Skeletal muscle cell (primary cell): ENCODE results near the gene HHIPL1.
"Not testable (repeated sequence)": the region's sequence is repeated elsewhere in the genome, so short reads cannot be mapped to it uniquely, and the experiment has no call there.

Experiments
- DNase-seq: peaks from one replicate; pipeline ENCODE4 v3.0.0-alpha.2; 2010; ENCODE audit warnings: low read depth
- H3K4me3 ChIP-seq: 2 replicates; pipeline ENCODE4 v1.5.1; 2011; ENCODE audit warnings: low read depth, mild to moderate bottlenecking, control low read depth, low read length, moderate library complexity

HHIPL1 gene

DNA sequence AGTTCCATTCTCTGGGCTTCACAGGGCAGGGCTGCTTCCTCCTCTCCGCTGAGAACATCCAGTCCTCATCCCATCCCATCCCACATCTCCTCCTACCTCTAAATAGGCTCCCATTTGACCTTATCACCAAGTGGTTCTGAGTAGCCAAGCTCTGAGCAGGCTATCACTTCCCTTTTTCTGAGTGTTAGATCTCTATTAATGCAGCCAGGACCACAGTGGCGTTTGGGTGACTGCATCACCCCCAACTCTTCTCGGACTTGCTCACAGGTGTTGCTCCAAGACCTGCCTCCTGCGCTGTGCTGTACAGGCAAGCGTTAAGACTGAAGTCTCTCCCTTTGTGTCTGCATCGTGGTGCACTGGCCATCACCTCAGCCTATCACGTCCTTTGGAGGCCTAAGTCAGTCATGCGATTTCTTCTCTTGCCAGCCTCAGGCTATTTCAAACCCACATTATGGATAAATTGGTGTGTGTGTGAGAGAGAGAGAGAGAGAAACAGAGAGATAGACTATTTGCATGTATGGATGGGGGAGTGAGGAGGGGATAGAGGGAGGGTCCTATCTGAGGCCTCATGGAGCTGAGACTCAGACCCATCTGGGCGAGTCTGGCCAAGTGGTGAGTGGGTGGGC is 12.4 kb upstream of the HHIPL1 start:
- no peak for DNase-seq
- no peak overlapping the region for H3K4me3 ChIP-seq

DNA sequence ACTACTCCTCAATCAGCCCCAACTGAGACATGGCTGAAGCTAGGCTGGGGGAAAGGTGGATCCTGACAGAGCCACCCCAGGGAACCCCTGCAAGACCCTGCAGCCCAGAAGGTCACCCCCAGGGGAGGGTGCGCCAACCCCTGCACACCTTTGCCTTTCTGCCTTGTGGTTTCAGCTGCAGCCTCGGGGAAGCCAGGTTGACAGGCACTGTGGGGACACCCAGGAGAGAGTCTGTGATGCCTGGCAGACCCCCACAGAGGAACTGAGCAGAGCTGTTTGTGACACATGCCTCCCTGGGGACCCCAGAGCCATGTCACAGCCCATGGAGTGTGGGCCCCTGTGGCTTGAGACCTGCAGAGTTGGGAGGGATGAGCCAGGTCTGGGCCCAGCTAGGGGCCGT is 11.8 kb upstream of the HHIPL1 start:
- no peak overlapping the region for H3K4me3 ChIP-seq
- DNase-seq, result no peak

DNA sequence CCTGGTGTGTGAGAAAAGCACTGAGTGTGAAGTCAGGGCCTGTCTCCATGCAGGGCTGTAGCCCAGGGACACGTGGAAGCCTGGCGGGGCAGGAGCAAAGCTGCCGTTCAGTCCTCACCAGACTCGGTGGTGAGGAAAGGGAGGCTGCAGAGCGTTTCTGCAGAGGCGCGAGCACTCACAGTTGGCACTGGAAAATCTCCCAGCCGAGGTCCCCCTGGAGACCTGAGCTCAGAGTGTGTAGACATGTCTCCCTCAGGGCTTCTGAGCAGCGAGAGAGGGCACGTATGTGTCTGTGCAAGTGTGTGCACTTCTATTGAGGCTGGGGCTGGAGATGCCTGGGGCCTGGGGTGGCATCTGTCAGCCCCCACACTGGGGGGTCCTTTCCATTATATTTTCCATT is 11.0 kb upstream of the HHIPL1 start:
- no peak overlapping the region for H3K4me3 ChIP-seq
- no peak for DNase-seq

DNA sequence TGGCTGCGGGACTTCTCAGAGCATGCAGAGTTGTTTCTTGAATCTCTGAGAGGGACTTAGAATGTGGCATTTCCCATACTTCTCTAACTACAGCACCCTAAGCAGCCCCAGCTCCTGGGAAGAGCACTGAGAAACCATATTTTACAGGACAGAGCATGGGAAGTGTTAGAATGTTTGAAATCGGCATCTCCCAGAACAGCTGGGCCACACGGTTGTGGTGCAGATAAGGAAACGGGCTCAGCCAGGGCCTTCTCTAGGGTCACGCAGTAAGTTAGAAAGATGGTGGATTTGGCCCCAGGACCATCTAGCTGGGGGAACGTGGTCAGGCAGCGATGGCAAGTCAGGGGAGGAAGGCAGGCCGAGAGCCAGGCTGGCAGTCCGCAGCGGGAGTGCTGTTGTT is 10.5 kb upstream of the HHIPL1 start:
- DNase-seq, result no peak

GRCh38 chr14:99635116-99635515 is 9.8 kb upstream of the HHIPL1 start:
- no peak overlapping the region for H3K4me3 ChIP-seq
- DNase-seq, result no peak

More for the DNA sequence above, 10.5 kb upstream of the HHIPL1 start:
- no peak overlapping the region for H3K4me3 ChIP-seq

- DNase-seq, result no peak
- no peak overlapping the region for H3K4me3 ChIP-seq
Observed at GRCh38 chr14:99636487-99636886, 8.4 kb upstream of the HHIPL1 start.

GRCh38 chr14:99637624-99638023 is 7.3 kb upstream of the HHIPL1 start:
- no peak for DNase-seq
- no peak overlapping the region for H3K4me3 ChIP-seq

- not testable (repeated sequence) for DNase-seq, H3K4me3 ChIP-seq
Observed at GRCh38 chr14:99642771-99643170, 2.2 kb upstream of the HHIPL1 start.

DNA sequence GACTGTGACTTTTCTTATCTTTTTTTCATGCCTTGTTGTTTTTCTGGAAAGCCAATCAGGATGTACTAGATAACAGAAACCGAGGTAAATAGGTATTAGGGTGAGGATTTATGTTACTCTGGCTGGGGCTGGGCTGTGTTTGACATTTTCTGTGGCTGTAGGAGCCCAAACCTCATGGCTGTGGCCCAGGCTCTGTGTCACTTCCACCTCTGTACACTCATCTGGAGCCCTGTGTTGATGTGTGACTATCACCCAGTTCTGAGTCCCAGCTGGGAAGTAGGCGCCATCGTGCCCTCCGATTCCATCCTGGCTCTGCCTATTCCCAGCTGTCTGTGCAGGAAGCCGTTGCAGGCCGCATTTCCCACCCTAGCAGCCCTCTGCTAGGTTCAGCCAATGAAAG is 1.6 kb upstream of the HHIPL1 start:
- DNase-seq, result no peak

GRCh38 chr14:99644035-99644587 is 818 bp upstream of the HHIPL1 start:
- H3K4me3 ChIP-seq, result no peak overlapping the region
- no peak for DNase-seq

More for the DNA sequence above, 1.6 kb upstream of the HHIPL1 start:
- H3K4me3 ChIP-seq, result no peak overlapping the region

DNA sequence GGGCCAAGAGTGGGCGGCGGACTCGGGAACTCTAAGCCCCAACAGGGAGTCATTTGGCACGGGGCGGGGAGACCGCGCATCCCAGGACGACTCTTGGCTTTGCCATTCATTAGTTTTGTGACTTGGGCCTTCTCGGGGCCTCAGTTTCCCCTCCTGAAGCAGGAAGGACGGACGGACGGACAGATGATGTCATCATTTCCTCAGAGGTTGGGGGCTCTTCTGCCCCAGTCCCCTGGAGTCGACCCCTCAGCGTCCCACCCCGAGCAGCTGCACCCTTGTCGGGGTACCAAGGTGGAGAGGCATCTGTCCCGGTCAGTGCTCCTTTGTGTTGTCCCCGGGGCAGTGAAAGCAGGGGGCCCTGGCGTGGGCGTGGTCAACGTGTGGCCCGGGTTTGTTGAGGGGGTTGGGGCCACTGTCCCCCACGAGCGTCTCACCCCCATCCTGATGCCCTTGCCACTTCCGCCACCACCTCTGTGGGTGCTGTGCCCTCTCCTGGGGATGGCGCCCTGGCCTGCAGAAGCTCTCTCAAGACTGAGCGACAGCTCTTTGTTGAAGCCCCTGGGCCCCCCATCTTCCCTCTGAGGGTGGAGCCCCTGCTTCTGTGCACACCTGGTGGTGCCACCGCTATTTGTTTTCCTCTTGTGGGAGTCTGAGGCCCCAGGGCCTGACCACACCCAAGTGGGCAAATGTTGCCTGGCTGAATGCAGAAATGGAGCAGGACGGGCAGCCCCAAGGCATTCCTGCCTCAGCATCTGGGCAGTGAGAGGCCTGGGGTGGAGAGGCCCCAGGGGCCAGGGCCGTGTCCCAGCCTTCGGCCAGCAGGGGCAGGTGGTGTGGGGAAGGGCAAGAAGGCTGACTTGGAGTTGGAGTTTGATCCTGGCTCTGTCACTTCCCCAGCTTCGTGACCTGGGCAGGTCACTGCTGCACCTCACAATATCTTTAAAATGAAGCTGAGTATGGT is 896 bp downstream of the HHIPL1 start:
- H3K4me3 ChIP-seq, result peak overlapping the region; percentile 37
- DNase-seq, result no peak

DNA sequence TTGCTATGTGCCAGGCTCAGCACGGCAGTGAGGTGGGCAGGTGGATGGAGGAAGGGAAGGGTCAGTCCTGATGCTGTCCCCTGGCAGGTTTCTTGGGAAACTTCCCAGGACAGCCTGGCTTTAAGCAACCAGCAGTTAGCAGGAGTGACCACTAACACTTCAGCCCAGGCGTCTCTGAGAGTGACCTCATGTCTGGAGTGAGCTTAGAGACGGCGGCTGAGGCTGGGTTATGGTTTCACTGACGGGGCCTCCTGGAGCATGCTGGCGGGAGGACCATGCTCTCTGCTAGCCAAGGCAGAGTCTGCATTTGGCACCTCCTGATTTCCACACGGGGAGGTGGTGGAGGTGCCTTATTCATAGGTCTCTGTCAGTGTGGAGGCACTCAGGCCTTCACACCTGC is 2.5 kb downstream of the HHIPL1 start:
- no peak for DNase-seq
- no peak overlapping the region for H3K4me3 ChIP-seq

GRCh38 chr14:99648027-99648784 is 3.3 kb downstream of the HHIPL1 start:
- H3K4me3 ChIP-seq, result no peak overlapping the region
- DNase-seq, result no peak

GRCh38 chr14:99649219-99649618 is 4.3 kb downstream of the HHIPL1 start:
- no peak for DNase-seq
- H3K4me3 ChIP-seq, result no peak overlapping the region

GRCh38 chr14:99649643-99650042 is 4.7 kb downstream of the HHIPL1 start:
- no peak overlapping the region for H3K4me3 ChIP-seq
- DNase-seq, result no peak

- no peak overlapping the region for H3K4me3 ChIP-seq
- no peak for DNase-seq
Observed at GRCh38 chr14:99650189-99650588, 5.3 kb downstream of the HHIPL1 start.

DNA sequence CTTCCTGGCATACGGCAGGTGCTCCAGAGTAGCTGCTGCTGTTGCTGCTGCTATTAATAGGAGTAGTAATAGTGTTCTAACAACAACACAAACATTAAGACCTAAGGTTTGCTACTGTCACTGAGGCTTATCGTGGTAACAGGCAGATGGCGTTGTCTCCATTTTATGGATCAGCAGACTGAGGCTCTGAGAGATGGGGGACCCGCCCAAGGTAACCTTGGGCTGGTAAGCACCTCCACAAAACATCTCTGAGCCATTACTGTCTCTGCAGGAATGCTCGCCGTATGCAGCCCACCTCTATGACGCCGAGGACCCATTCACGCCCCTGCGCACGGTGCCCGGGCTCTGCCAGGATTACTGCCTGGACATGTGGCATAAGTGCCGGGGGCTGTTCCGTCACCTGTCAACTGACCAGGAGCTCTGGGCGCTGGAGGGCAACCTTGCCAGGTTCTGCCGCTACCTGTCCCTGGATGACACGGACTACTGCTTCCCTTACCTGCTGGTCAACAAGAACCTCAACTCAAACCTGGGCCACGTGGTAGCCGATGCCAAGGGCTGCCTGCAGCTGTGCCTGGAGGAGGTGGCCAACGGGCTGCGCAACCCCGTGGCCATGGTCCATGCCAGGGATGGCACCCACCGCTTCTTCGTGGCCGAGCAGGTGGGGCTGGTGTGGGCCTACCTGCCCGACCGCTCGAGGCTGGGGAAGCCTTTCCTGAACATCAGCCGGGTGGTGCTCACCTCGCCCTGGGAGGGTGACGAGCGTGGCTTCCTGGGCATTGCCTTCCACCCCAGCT is 7.2 kb downstream of the HHIPL1 start:
- no peak for DNase-seq
- no peak overlapping the region for H3K4me3 ChIP-seq

DNA sequence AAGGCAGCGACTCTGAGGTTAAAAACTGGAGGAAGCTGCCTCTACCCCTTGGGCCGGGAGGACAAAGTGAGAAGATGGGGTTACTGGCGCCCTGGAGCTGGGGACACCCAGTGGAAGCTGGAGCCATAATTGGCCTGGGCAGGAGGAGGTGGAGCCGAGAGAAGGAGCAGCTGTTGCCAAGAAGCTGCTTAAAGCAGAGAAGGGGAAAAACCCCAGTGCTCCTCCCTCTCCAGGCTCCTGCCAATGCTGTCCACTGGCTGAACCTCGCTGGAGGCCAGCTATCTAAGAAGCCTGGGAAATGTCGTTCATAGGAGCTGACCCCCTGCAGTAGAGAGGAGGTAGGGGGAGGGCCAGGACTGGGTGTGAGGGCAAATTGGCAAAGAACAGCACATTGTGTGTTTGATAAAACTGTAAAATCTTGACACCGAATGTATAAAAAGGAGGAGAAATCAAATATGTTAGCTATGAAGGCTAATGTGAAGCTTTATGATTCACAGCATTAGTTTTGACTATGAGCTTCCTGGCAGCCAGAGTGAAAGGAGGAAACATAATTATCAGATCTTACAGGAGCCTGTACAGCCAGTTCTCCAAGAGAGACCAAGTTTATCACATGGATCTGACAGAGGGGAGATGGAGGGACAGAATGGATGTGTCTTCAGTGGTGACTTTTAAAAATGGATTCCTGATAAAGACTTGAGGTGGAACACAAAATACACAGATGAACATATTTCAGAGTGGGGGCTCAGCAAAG is 9.5 kb downstream of the HHIPL1 start:
- no peak overlapping the region for H3K4me3 ChIP-seq
- peak; percentile 38 for DNase-seq
